ENCODE measurements around the gene RAP2A. TPM values are rescaled to one million over a fixed set of nuclear protein-coding genes. Genes with fewer than 3 reads are reported as not detected.

The RAP2A gene
- total and polyA plus RNA-seq, 9 of the 15 experiments (the other 6 are each of a cell fraction or from before 2014, with no cell fraction given), result 1.8 to 11.7 (median 5.6) TPM

DNA sequence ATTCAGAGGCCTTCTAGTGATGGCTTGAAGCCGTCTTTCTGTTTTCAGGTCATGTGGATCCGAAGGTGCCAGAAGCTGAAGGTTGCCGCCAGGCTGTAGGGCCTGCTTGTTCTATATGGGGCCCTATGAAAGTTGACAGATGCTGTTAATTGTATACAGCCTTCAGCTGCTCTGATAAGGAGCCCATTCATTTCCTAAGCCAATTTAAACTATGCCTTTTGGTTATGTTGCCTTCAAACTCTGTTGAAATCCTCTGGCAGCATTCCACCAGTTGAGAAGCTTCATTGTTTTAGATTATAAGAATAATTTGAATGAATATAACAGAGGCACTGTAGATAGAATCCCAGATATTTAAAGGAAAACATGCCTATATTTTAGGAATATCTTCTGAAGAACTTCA lies 34.4 kb downstream of the RAP2A start (continued):
- TF ChIP-seq, protein P1, sequence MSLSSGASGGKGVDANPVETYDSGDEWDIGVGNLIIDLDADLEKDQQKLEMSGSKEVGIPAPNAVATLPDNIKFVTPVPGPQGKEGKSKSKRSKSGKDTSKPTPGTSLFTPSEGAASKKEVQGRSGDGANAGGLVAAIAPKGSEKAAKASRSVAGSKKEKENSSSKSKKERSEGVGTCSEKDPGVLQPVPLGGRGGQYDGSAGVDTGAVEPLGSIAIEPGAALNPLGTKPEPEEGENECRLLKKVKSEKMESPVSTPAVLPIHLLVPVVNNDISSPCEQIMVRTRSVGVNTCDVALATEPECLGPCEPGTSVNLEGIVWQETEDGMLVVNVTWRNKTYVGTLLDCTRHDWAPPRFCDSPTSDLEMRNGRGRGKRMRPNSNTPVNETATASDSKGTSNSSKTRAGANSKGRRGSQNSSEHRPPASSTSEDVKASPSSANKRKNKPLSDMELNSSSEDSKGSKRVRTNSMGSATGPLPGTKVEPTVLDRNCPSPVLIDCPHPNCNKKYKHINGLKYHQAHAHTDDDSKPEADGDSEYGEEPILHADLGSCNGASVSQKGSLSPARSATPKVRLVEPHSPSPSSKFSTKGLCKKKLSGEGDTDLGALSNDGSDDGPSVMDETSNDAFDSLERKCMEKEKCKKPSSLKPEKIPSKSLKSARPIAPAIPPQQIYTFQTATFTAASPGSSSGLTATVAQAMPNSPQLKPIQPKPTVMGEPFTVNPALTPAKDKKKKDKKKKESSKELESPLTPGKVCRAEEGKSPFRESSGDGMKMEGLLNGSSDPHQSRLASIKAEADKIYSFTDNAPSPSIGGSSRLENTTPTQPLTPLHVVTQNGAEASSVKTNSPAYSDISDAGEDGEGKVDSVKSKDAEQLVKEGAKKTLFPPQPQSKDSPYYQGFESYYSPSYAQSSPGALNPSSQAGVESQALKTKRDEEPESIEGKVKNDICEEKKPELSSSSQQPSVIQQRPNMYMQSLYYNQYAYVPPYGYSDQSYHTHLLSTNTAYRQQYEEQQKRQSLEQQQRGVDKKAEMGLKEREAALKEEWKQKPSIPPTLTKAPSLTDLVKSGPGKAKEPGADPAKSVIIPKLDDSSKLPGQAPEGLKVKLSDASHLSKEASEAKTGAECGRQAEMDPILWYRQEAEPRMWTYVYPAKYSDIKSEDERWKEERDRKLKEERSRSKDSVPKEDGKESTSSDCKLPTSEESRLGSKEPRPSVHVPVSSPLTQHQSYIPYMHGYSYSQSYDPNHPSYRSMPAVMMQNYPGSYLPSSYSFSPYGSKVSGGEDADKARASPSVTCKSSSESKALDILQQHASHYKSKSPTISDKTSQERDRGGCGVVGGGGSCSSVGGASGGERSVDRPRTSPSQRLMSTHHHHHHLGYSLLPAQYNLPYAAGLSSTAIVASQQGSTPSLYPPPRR (CRISPR knock-in tag; IDR thresholded peaks at IDR 0.05; ENCODE audit: borderline replicate concordance), result no peak
- TF ChIP-seq SNIP1 (IDR thresholded peaks at IDR 0.05; ENCODE audit: low read depth) (no peak), GATAD2A (IDR thresholded peaks at IDR 0.05) (no peak)

DNA sequence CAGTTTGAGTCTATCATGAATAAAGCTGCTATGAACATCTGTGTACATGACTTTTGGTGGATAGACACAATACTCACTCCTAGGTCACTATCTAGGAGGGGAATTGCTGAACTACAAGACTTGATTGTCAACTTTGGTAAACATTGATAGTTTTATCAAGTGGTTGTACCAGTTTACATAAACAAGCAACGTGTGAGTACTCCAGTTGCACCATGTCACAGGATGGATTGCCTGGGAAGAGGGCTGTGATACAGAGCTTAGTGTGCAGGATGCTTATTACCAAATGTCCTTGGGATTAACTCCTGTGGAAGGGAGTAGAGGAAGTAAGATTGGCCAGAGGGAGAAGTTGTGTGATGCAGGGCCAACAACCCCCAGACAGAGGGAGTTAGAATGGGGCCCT lies 37.7 kb downstream of the RAP2A start:
- no peak overlapping the region for H3K4me3 ChIP-seq
- DNase-seq (ENCODE audit: extremely low read depth in 1 of 4, low spot score in 3 of 4) (no peak), FAIRE-seq (no peak), ATAC-seq (no peak)
- 0% methylated on average over 1 of the region's 1 CpG for WGBS (ENCODE audit: insufficient coverage, low coverage, missing lambda C conversion rate)
- no peaks in the 10 kb centered on the region for H3K79me2 ChIP-seq (ENCODE audit: control insufficient read depth, insufficient read depth, low read length)
- no peaks in the 10 kb centered on the region for H3K36me3 ChIP-seq (ENCODE audit: control insufficient read depth, insufficient read depth, low read length)
- H3K9ac ChIP-seq (ENCODE audit: insufficient read depth in 1 of 2, low read depth in 2 of 2, low read length in 2 of 2), result no peak overlapping the region
- CTCF ChIA-PET (ENCODE audit: low intra/inter-chr PET ratio), result no interaction called here
- H2AFZ ChIP-seq (ENCODE audit: low read depth, low read length), result no peak overlapping the region
- intact Hi-C loops (cut with micrococcal nuclease) (no loop called here), in situ Hi-C loops (cut with MboI) (no loop called here)
- 0 out of 5 replicates have a peak, but pooled peaks cover 0 to 4% of the 10 kb centered on the region in 2 experiments for H3K27me3 ChIP-seq (ENCODE audit: control insufficient read depth in 2 of 2, insufficient read depth in 2 of 2, low read length in 2 of 2)
- no peak overlapping the region for H3K27ac ChIP-seq (ENCODE audit: extremely low read depth, low read depth, low read length)
- H4K20me1 ChIP-seq (replicated peaks; ENCODE audit: control insufficient read depth, insufficient read depth, low read length), result no peaks in the 10 kb centered on the region
- POLR2A ChIA-PET, result no interaction called here
- TF ChIP-seq POLR3G (IDR thresholded peaks at IDR 0.05; ENCODE audit: extremely low read depth, insufficient read length, insufficient replicate concordance) (no peak), PML (IDR thresholded peaks at IDR 0.05; ENCODE audit: low read length) (no peak), PHF20 (IDR thresholded peaks at IDR 0.05; ENCODE audit: partially characterized antibody) (no peak), ZNF217 (CRISPR knock-in tag; IDR thresholded peaks at IDR 0.05) (no peak), ZKSCAN8 (CRISPR knock-in tag; IDR thresholded peaks at IDR 0.05) (no peak), ASH1L (IDR thresholded peaks at IDR 0.05; ENCODE audit: borderline replicate concordance, low read depth, partially characterized antibody) (no peak), NCOA2 (IDR thresholded peaks at IDR 0.05; ENCODE audit: partially characterized antibody in 2 of 2) (no peak), GABPA (tag; conservative IDR thresholded peaks at IDR 0.05; ENCODE audit: low read depth) (no peak), CTBP1 (IDR thresholded peaks at IDR 0.05; ENCODE audit: borderline replicate concordance) (no peak)
- TF ChIP-seq, protein P2, sequence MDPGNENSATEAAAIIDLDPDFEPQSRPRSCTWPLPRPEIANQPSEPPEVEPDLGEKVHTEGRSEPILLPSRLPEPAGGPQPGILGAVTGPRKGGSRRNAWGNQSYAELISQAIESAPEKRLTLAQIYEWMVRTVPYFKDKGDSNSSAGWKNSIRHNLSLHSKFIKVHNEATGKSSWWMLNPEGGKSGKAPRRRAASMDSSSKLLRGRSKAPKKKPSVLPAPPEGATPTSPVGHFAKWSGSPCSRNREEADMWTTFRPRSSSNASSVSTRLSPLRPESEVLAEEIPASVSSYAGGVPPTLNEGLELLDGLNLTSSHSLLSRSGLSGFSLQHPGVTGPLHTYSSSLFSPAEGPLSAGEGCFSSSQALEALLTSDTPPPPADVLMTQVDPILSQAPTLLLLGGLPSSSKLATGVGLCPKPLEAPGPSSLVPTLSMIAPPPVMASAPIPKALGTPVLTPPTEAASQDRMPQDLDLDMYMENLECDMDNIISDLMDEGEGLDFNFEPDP (CRISPR knock-in tag; IDR thresholded peaks at IDR 0.05), result no peak
- TF ChIP-seq, protein P3, sequence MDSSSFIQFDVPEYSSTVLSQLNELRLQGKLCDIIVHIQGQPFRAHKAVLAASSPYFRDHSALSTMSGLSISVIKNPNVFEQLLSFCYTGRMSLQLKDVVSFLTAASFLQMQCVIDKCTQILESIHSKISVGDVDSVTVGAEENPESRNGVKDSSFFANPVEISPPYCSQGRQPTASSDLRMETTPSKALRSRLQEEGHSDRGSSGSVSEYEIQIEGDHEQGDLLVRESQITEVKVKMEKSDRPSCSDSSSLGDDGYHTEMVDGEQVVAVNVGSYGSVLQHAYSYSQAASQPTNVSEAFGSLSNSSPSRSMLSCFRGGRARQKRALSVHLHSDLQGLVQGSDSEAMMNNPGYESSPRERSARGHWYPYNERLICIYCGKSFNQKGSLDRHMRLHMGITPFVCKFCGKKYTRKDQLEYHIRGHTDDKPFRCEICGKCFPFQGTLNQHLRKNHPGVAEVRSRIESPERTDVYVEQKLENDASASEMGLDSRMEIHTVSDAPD (CRISPR knock-in tag; IDR thresholded peaks at IDR 0.05), result no peak
- H3K4me2 ChIP-seq (ENCODE audit: insufficient read depth, low read length), result no peak overlapping the region
- no TSS peak for BruUV-seq (replicated peaks)
- no peaks in the 10 kb centered on the region for H3K4me1 ChIP-seq (replicated peaks in 1 of 2; ENCODE audit: control insufficient read depth in 2 of 2, insufficient read depth in 2 of 2, low read length in 2 of 2)
- H3K9me1 ChIP-seq (ENCODE audit: control insufficient read depth, insufficient read depth, low read length), result no peaks in the 10 kb centered on the region
- H3K9me3 ChIP-seq (replicated peaks; ENCODE audit: control insufficient read depth, insufficient read depth, low read depth, low read length), result no peaks in the 10 kb centered on the region
